Mucosa of stomach (tissue), 1 donor: ENCODE measurements around the gene CCDC152.
"Not testable (repeated sequence)": the region's sequence is repeated elsewhere in the genome, so short reads cannot be mapped to it uniquely, and the experiment has no call there.

ENCODE experiments used
- H3K27me3 ChIP-seq: one replicate; pipeline ENCODE4 v1.7.0; 2013; ENCODE audit warnings: mild to moderate bottlenecking, low read length; ENCODE audit not compliant: control insufficient read depth, insufficient read depth
- H3K36me3 ChIP-seq: one replicate; pipeline ENCODE4 v1.7.0; 2013; ENCODE audit warnings: low read length; ENCODE audit not compliant: control insufficient read depth, insufficient read depth
- H3K4me1 ChIP-seq: one replicate; pipeline ENCODE4 v1.7.0; 2013; ENCODE audit warnings: mild to moderate bottlenecking, low read length; ENCODE audit not compliant: control insufficient read depth, insufficient read depth
- H3K4me3 ChIP-seq: one replicate; pipeline ENCODE4 v1.7.0; 2013; ENCODE audit warnings: low read length
- H3K9ac ChIP-seq: one replicate; pipeline ENCODE4 v1.7.0; 2013; ENCODE audit warnings: mild to moderate bottlenecking, low read length, moderate library complexity
- H3K9me3 ChIP-seq: one replicate; pipeline ENCODE4 v1.7.0; 2013; ENCODE audit warnings: mild to moderate bottlenecking, low read length, moderate library complexity; ENCODE audit not compliant: control insufficient read depth
- donor health status: Pancreatic carcinoma.

The CCDC152 gene

GRCh38 chr5:42756606-42757601 is at the start of gene CCDC152:
CCDC152 (plus strand) TSS chr5:42756818; CDS start chr5:42759122, 2,304 bp downstream.
- H3K27me3 ChIP-seq = peaks cover 8% of the 10 kb centered on the region
- H3K36me3 ChIP-seq = no peaks in the 10 kb centered on the region
- H3K9ac ChIP-seq = no peak within 1 kb of the TSS
- no peaks in the 10 kb centered on the region for H3K9me3 ChIP-seq
- H3K4me1 ChIP-seq = no peaks in the 10 kb centered on the region
- no peak within 1 kb of the TSS for H3K4me3 ChIP-seq

- Histone ChIP-seq H3K4me3 (no peak overlapping the region), H3K9me3 (no peaks in the 10 kb centered on the region), H3K27me3 (no peaks in the 10 kb centered on the region), H3K9ac (no peak overlapping the region), H3K36me3 (no peaks in the 10 kb centered on the region), H3K4me1 (no peaks in the 10 kb centered on the region)
These were observed 40.8 kb upstream of the CCDC152 start for GRCh38 chr5:42715785-42716184.

- H3K4me1 ChIP-seq = no peaks in the 10 kb centered on the region
- no peaks in the 10 kb centered on the region for H3K27me3 ChIP-seq
- H3K9me3 ChIP-seq = no peaks in the 10 kb centered on the region
- H3K4me3 ChIP-seq = no peak overlapping the region
- H3K9ac ChIP-seq = no peak overlapping the region
- H3K36me3 ChIP-seq = no peaks in the 10 kb centered on the region
These were observed 38.0 kb upstream of the CCDC152 start for GRCh38 chr5:42718591-42718990.

- Histone ChIP-seq H3K9me3 (no peaks in the 10 kb centered on the region), H3K4me1 (no peaks in the 10 kb centered on the region), H3K9ac (no peak overlapping the region), H3K4me3 (no peak overlapping the region), H3K36me3 (no peaks in the 10 kb centered on the region), H3K27me3 (no peaks in the 10 kb centered on the region)
These were observed 37.6 kb upstream of the CCDC152 start for GRCh38 chr5:42719034-42719433.

GRCh38 chr5:42720251-42720650 is 36.4 kb upstream of the CCDC152 start:
- Histone ChIP-seq H3K9ac (no peak overlapping the region), H3K27me3 (no peaks in the 10 kb centered on the region), H3K36me3 (no peaks in the 10 kb centered on the region), H3K4me1 (no peaks in the 10 kb centered on the region), H3K9me3 (no peaks in the 10 kb centered on the region), H3K4me3 (no peak overlapping the region)

GRCh38 chr5:42721484-42721883 is 35.1 kb upstream of the CCDC152 start:
- no peak overlapping the region for H3K9ac ChIP-seq
- H3K36me3 ChIP-seq = no peaks in the 10 kb centered on the region
- H3K27me3 ChIP-seq = no peaks in the 10 kb centered on the region
- no peaks in the 10 kb centered on the region for H3K9me3 ChIP-seq
- H3K4me1 ChIP-seq = no peaks in the 10 kb centered on the region
- no peak overlapping the region for H3K4me3 ChIP-seq

- H3K27me3 ChIP-seq, H3K36me3 ChIP-seq, H3K4me3 ChIP-seq, H3K9ac ChIP-seq, H3K4me1 ChIP-seq, H3K9me3 ChIP-seq: not testable (repeated sequence)
These were observed 22.0 kb upstream of the CCDC152 start for GRCh38 chr5:42734531-42735058.

- Histone ChIP-seq H3K4me1 (no peaks in the 10 kb centered on the region), H3K9ac (no peak overlapping the region), H3K9me3 (no peaks in the 10 kb centered on the region), H3K36me3 (no peaks in the 10 kb centered on the region), H3K4me3 (no peak overlapping the region), H3K27me3 (no peaks in the 10 kb centered on the region)
These were observed 15.7 kb upstream of the CCDC152 start for GRCh38 chr5:42740920-42741319.

GRCh38 chr5:42745426-42745825 is 11.2 kb upstream of the CCDC152 start:
- H3K36me3 ChIP-seq = no peaks in the 10 kb centered on the region
- H3K4me3 ChIP-seq = no peak overlapping the region
- no peak overlapping the region for H3K9ac ChIP-seq
- H3K9me3 ChIP-seq = no peaks in the 10 kb centered on the region
- no peaks in the 10 kb centered on the region for H3K4me1 ChIP-seq
- H3K27me3 ChIP-seq = no peaks in the 10 kb centered on the region

- no peaks in the 10 kb centered on the region for H3K9me3 ChIP-seq
These were observed 10.8 kb upstream of the CCDC152 start for GRCh38 chr5:42745856-42746255.

GRCh38 chr5:42749020-42749419 is 7.6 kb upstream of the CCDC152 start:
- Histone ChIP-seq H3K4me1 (no peaks in the 10 kb centered on the region), H3K9ac (no peak overlapping the region), H3K9me3 (no peaks in the 10 kb centered on the region), H3K4me3 (no peak overlapping the region), H3K36me3 (no peaks in the 10 kb centered on the region), H3K27me3 (no peaks in the 10 kb centered on the region)

More at GRCh38 chr5:42745856-42746255, 10.8 kb upstream of the CCDC152 start:
- Histone ChIP-seq H3K4me3 (no peak overlapping the region), H3K36me3 (no peaks in the 10 kb centered on the region), H3K27me3 (no peaks in the 10 kb centered on the region), H3K9ac (no peak overlapping the region), H3K4me1 (no peaks in the 10 kb centered on the region)

- Histone ChIP-seq H3K9me3 (no peaks in the 10 kb centered on the region), H3K9ac (no peak overlapping the region)
These were observed 6.1 kb upstream of the CCDC152 start for GRCh38 chr5:42750507-42750906.

More at GRCh38 chr5:42750507-42750906, 6.1 kb upstream of the CCDC152 start:
- no peaks in the 10 kb centered on the region for H3K36me3 ChIP-seq
- no peaks in the 10 kb centered on the region for H3K27me3 ChIP-seq
- H3K4me1 ChIP-seq = no peaks in the 10 kb centered on the region
- no peak overlapping the region for H3K4me3 ChIP-seq
